Subcutaneous abdominal adipose tissue (tissue), 5 donors: ENCODE data around the gene GLTPD2.
A peak's percentile ranks its signal among the peaks of the same experiment; 100 is the strongest.

Experiments
- H3K27ac ChIP-seq: one replicate; pipeline ENCODE4 v1.7.0; 2013; ENCODE audit warnings: low read depth, mild to moderate bottlenecking, inconsistent platforms, low read length, moderate library complexity
- H3K27me3 ChIP-seq, 5 donors: one replicate each; pipeline ENCODE4 v1.7.0; 2013; ENCODE audit warnings: low read length in 5 of 5, inconsistent platforms in 1 of 5; ENCODE audit not compliant: control insufficient read depth in 5 of 5, insufficient read depth in 4 of 5
- H3K36me3 ChIP-seq, 5 donors: one replicate each; pipeline ENCODE4 v1.7.0; 2013; ENCODE audit warnings: low read length in 5 of 5; ENCODE audit not compliant: control insufficient read depth in 5 of 5, insufficient read depth in 5 of 5
- H3K4me1 ChIP-seq, 5 donors: one replicate each; pipeline ENCODE4 v1.7.0; 2013; ENCODE audit warnings: low read length in 5 of 5, mild to moderate bottlenecking in 3 of 5, moderate library complexity in 1 of 5; ENCODE audit not compliant: control insufficient read depth in 5 of 5, insufficient read depth in 5 of 5
- H3K4me3 ChIP-seq, 5 donors: one replicate each; pipeline ENCODE4 v1.7.0; 2013; ENCODE audit warnings: low read length in 5 of 5, low read depth in 1 of 5
- H3K9ac ChIP-seq, 5 donors: one replicate each; pipeline ENCODE4 v1.7.0; 2013; ENCODE audit warnings: low read length in 5 of 5, mild to moderate bottlenecking in 4 of 5, moderate library complexity in 3 of 5
- H3K9me3 ChIP-seq, 5 donors: one replicate each; pipeline ENCODE4 v1.7.0; 2013; ENCODE audit warnings: low read length in 5 of 5; ENCODE audit not compliant: control insufficient read depth in 5 of 5
- donor health status: healthy.
- donor health status: healthy.
- donor health status: healthy.
- donor health status: healthy.
- donor health status: healthy.

The GLTPD2 gene

GRCh38 chr17:4744999-4745969, 43.5 kb upstream of the GLTPD2 start:
- Histone ChIP-seq H3K27me3 (peaks cover 6 to 22% (median 10%) of the 10 kb centered on the region in 5 donors), H3K9me3 (no peaks in the 10 kb centered on the region), H3K4me3 (no peak overlapping the region), H3K36me3 (no peaks in the 10 kb centered on the region), H3K9ac (no peak overlapping the region), H3K4me1 (peaks cover 0 to 14% (median 7%) of the 10 kb centered on the region in 5 donors), H3K27ac (no peak overlapping the region)

- H3K4me1 ChIP-seq: peaks cover 0 to 14% (median 7%) of the 10 kb centered on the region in 5 donors
- no peaks in the 10 kb centered on the region for H3K36me3 ChIP-seq
- H3K27me3 ChIP-seq: peaks cover 6 to 21% (median 14%) of the 10 kb centered on the region in 5 donors
- H3K27ac ChIP-seq: no peak overlapping the region
- H3K4me3 ChIP-seq: peak overlapping the region in 2 of 5 donors; percentile 21 to 22
- H3K9me3 ChIP-seq: no peaks in the 10 kb centered on the region
- no peak overlapping the region for H3K9ac ChIP-seq
Observed at GRCh38 chr17:4747847-4748246, 40.9 kb upstream of the GLTPD2 start.

GRCh38 chr17:4748686-4749085, 40.1 kb upstream of the GLTPD2 start:
- H3K9me3 ChIP-seq: no peaks in the 10 kb centered on the region
- peaks cover 6 to 21% (median 15%) of the 10 kb centered on the region in 5 donors for H3K27me3 ChIP-seq
- H3K9ac ChIP-seq: no peak overlapping the region
- H3K4me3 ChIP-seq: no peak overlapping the region
- H3K4me1 ChIP-seq: peaks cover 0 to 14% (median 7%) of the 10 kb centered on the region in 5 donors
- no peak overlapping the region for H3K27ac ChIP-seq
- H3K36me3 ChIP-seq: no peaks in the 10 kb centered on the region

GRCh38 chr17:4750606-4751005, 38.2 kb upstream of the GLTPD2 start:
- Histone ChIP-seq H3K9me3 (no peaks in the 10 kb centered on the region), H3K4me3 (no peak overlapping the region), H3K27me3 (peaks cover 0 to 13% (median 6%) of the 10 kb centered on the region in 5 donors), H3K4me1 (peaks cover 0 to 12% (median 7%) of the 10 kb centered on the region in 5 donors), H3K27ac (no peak overlapping the region), H3K9ac (no peak overlapping the region), H3K36me3 (no peaks in the 10 kb centered on the region)

GRCh38 chr17:4751932-4752331, 36.8 kb upstream of the GLTPD2 start:
- H3K9ac ChIP-seq: no peak overlapping the region
- H3K9me3 ChIP-seq: no peaks in the 10 kb centered on the region
- peaks cover 0 to 11% (median 6%) of the 10 kb centered on the region in 5 donors for H3K27me3 ChIP-seq
- H3K36me3 ChIP-seq: no peaks in the 10 kb centered on the region
- peaks cover 0 to 12% (median 7%) of the 10 kb centered on the region in 5 donors for H3K4me1 ChIP-seq
- H3K4me3 ChIP-seq: no peak overlapping the region
- H3K27ac ChIP-seq: no peak overlapping the region

GRCh38 chr17:4753392-4753791, 35.4 kb upstream of the GLTPD2 start:
- Histone ChIP-seq H3K27me3 (peaks cover 0 to 10% (median 7%) of the 10 kb centered on the region in 5 donors), H3K9ac (no peak overlapping the region)

GRCh38 chr17:4759776-4760236, 29.0 kb upstream of the GLTPD2 start:
- Histone ChIP-seq H3K4me3 (no peak overlapping the region), H3K27me3 (peaks cover 0 to 7% (median 0%) of the 10 kb centered on the region in 5 donors), H3K36me3 (no peaks in the 10 kb centered on the region), H3K4me1 (peaks cover 0 to 2% (median 0%) of the 10 kb centered on the region in 5 donors), H3K9me3 (no peaks in the 10 kb centered on the region), H3K9ac (no peak overlapping the region), H3K27ac (no peak overlapping the region)

More at GRCh38 chr17:4753392-4753791, 35.4 kb upstream of the GLTPD2 start:
- Histone ChIP-seq H3K36me3 (no peaks in the 10 kb centered on the region), H3K9me3 (no peaks in the 10 kb centered on the region), H3K27ac (no peak overlapping the region), H3K4me3 (no peak overlapping the region), H3K4me1 (peaks cover 0 to 6% (median 3%) of the 10 kb centered on the region in 5 donors)

- Histone ChIP-seq H3K4me1 (peaks cover 0 to 2% (median 0%) of the 10 kb centered on the region in 5 donors), H3K9ac (no peak overlapping the region), H3K36me3 (no peaks in the 10 kb centered on the region), H3K9me3 (no peaks in the 10 kb centered on the region), H3K27ac (no peak overlapping the region), H3K27me3 (no peaks in the 10 kb centered on the region), H3K4me3 (no peak overlapping the region)
Observed at GRCh38 chr17:4764595-4764994, 24.2 kb upstream of the GLTPD2 start.

- Histone ChIP-seq H3K27ac (no peak overlapping the region), H3K4me3 (no peak overlapping the region), H3K9ac (no peak overlapping the region), H3K27me3 (no peaks in the 10 kb centered on the region), H3K9me3 (no peaks in the 10 kb centered on the region), H3K4me1 (peaks cover 0 to 2% (median 0%) of the 10 kb centered on the region in 5 donors), H3K36me3 (no peaks in the 10 kb centered on the region)
Observed at GRCh38 chr17:4766201-4766600, 22.6 kb upstream of the GLTPD2 start.

- Histone ChIP-seq H3K27me3 (peaks cover 0 to 3% (median 2%) of the 10 kb centered on the region in 5 donors), H3K27ac (no peak overlapping the region), H3K9ac (no peak overlapping the region), H3K4me1 (peaks cover 0 to 2% (median 0%) of the 10 kb centered on the region in 5 donors), H3K9me3 (no peaks in the 10 kb centered on the region), H3K36me3 (no peaks in the 10 kb centered on the region), H3K4me3 (no peak overlapping the region)
Observed at GRCh38 chr17:4766723-4767122, 22.0 kb upstream of the GLTPD2 start.
